Heart right ventricle (tissue), 16 donors: ENCODE data around the gene TSEN54. TPM values are rescaled to one million over a fixed set of nuclear protein-coding genes. Genes with fewer than 3 reads are reported as not detected.
A peak's percentile ranks its signal among the peaks of the same experiment; 100 is the strongest.

ENCODE experiments used
- ATAC-seq, 8 donors: fragments of 200-7000 bp; cut with Tn5 transposase; one replicate each; pipeline ENCODE4 v1.9.1; 2020; ENCODE audit warnings: mild to moderate bottlenecking in 8 of 8, moderate library complexity in 8 of 8, moderate number of reproducible peaks in 1 of 8
- DNase-seq, 2 donors: peaks; one replicate each; pipeline ENCODE4 v3.0.0-alpha.2; 2020
- H3K27ac ChIP-seq, 10 donors: fragments of 200-600 bp; sonication (generic) in 2 of 10; one replicate each; pipeline versions ENCODE4 v1.5.0 to v1.8.0; 2020 to 2022; ENCODE audit warnings: mild to moderate bottlenecking in 3 of 10
- H3K27me3 ChIP-seq, 7 donors: fragments of 200-600 bp; one replicate each; pipeline ENCODE4 v1.8.0; 2021 to 2022; ENCODE audit warnings: mild to moderate bottlenecking in 2 of 7
- H3K36me3 ChIP-seq, 9 donors: fragments of 200-600 bp; sonication (generic) in 1 of 9; one replicate each; pipeline versions ENCODE4 v1.5.0 to v1.8.0; 2020 to 2022; ENCODE audit warnings: mild to moderate bottlenecking in 2 of 9
- H3K4me1 ChIP-seq, 9 donors: fragments of 200-600 bp; sonication (generic) in 1 of 9; one replicate each; pipeline versions ENCODE4 v1.5.0 to v1.8.0; 2020 to 2022; ENCODE audit warnings: mild to moderate bottlenecking in 4 of 9
- H3K4me3 ChIP-seq, 10 donors: fragments of 200-600 bp; sonication (generic) in 2 of 10; one replicate each; pipeline versions ENCODE4 v1.5.0 to v1.8.0; 2020 to 2022; ENCODE audit warnings: mild to moderate bottlenecking in 7 of 10, moderate library complexity in 2 of 10
- H3K9me3 ChIP-seq, 11 donors: fragments of 200-600 bp in 10 of 11; sonication (generic) in 2 of 11; one replicate each; pipeline versions ENCODE4 v1.5.0 to v1.8.0; 2013 to 2022; ENCODE audit warnings: mild to moderate bottlenecking in 2 of 11, control low read depth in 1 of 11, moderate library complexity in 1 of 11
- WGBS, 2 donors: extraction: QIAGEN DNeasy Blood & Tissue Kit; methylation state at CpG; one replicate each; pipeline ENCODE4 v1.1.7; 2013; ENCODE audit warnings: inconsistent platforms in 1 of 2; 5-methylcytosine and 5-hydroxymethylcytosine counted together
- intact Hi-C, 10 donors: fragments of 100-400 bp; cut with DNase I; formaldehyde crosslinking; loops; one replicate each; pipeline versions ENCODE4 v1.11.1 to v1.14.2; 2022
- polyA plus RNA-seq, 2 donors: library from polyadenylated mRNA; stranded (reverse); fragments of 200-250 nt; gene quantifications; one replicate each; pipeline ENCODE4 v1.2.3, GENCODE V29; 2013
- total RNA-seq, 10 donors: library from RNA; stranded (reverse); fragmentation: NEBNext Ultra II Directional in 3 of 10; extraction: Animal tissue kit (Norgen Biotek cat#: 25700) in 3 of 10; gene quantifications; one replicate each; pipeline versions ENCODE4 v1.2.1 to v1.2.4, GENCODE V29; 2021 to 2023
- TF ChIP-seq, protein P1 (sequence below), 9 donors: fragments of 200-600 bp; sonication (generic) in 2 of 9; IDR thresholded peaks; one replicate each; pipeline versions ENCODE4 v1.5.0 to v1.8.0; 2021 to 2022; ENCODE audit warnings: antibody characterized with exemption in 9 of 9, mild to moderate bottlenecking in 5 of 9, moderate library complexity in 1 of 9
- donor health status: Arrhythmogenic right ventricular cardiomyopathy.
- donor health status: ischemic (EF 13 %, LVEDD 7.1; RV severe dilation, severe dysfunction).
- donor health status: healthy with polysubstance abuse.
- donor health status: DM: no; HTN: yes; CAD: no.
- donor health status: DM: no; HTN: no; CAD: no.
- donor health status: ischemic (EF 25% LVEDD 6.9; RV normal size, moderate dysfunction).
- donor health status: ischemic (EF 25% LVEDD 5.7; RV mildly dilated, moderate dysfunction).
- donor health status: healthy.
- donor health status: DM: yes; HTN: yes; CAD: no.
- donor health status: Ischemic cardiomyopathy.
- donor health status: ischemic (EF 35%, LVEDD 5.7; RV mildly dilated, moderate dysfunction).
- donor health status: nonischemic (EF 11% LVEDD 7.7; RV severe dilation, severe dysfunction).
- donor health status: DM: yes; HTN: yes; CAD: no.
- donor health status: PGD.
- donor health status: ischemic (EF 29% LVEDD 5.4; RV normal size, mild dysfunction).
- donor health status: nonischemic (EF 23%, LVEDD 6.1; RV moderate dilation, normal function).

Gene TSEN54
- total and polyA plus RNA-seq, 12 donors: 4.2 to 18.1 (median 6.7) TPM

DNA sequence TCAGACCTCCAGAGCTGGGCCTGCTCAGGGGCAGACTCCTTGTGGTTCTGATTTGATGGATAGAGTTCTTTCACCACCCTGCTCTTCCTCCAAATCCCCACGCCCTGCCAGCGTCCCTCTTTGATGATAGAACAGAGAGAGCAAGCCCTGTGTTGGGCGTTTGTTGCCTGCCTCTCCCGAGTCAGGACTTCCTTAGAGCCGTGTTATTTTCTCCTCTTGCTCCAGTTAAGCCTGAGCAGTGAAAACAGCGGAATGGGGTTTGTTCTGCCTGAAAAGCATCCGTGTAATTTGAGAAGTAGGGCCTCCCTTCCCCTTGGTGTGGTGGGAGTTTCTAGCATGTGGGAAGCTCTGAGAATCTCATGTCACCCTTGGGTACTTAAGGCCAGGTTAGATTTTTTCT is 37.8 kb upstream of the TSEN54 start:
- no peaks in the 10 kb centered on the region for H3K27me3 ChIP-seq
- H3K36me3 ChIP-seq: peaks cover 0 to 12% (median 0%) of the 10 kb centered on the region in 9 donors
- WGBS, 2 donors: 65 to 69% methylated on average over 7 of the region's 7 CpGs
- TF ChIP-seq, protein P1, sequence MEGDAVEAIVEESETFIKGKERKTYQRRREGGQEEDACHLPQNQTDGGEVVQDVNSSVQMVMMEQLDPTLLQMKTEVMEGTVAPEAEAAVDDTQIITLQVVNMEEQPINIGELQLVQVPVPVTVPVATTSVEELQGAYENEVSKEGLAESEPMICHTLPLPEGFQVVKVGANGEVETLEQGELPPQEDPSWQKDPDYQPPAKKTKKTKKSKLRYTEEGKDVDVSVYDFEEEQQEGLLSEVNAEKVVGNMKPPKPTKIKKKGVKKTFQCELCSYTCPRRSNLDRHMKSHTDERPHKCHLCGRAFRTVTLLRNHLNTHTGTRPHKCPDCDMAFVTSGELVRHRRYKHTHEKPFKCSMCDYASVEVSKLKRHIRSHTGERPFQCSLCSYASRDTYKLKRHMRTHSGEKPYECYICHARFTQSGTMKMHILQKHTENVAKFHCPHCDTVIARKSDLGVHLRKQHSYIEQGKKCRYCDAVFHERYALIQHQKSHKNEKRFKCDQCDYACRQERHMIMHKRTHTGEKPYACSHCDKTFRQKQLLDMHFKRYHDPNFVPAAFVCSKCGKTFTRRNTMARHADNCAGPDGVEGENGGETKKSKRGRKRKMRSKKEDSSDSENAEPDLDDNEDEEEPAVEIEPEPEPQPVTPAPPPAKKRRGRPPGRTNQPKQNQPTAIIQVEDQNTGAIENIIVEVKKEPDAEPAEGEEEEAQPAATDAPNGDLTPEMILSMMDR (IDR thresholded peaks at IDR 0.05): no peak
- peak overlapping the region in 6 of 10 donors; percentile 1 to 51 (median 27) for H3K27ac ChIP-seq
- ATAC-seq (no peak), DNase-seq (no peak)
- no peak overlapping the region for H3K4me3 ChIP-seq
- peaks cover 28 to 75% (median 55%) of the 10 kb centered on the region in 9 donors for H3K4me1 ChIP-seq
- intact Hi-C loops: loop anchor here in 2 of 10 donors (5.0 to 10.0 kb wide), 3 partner anchors 34 to 54 kb away; no protein-coding TSS in a partner anchor
- H3K9me3 ChIP-seq: no peaks in the 10 kb centered on the region

DNA sequence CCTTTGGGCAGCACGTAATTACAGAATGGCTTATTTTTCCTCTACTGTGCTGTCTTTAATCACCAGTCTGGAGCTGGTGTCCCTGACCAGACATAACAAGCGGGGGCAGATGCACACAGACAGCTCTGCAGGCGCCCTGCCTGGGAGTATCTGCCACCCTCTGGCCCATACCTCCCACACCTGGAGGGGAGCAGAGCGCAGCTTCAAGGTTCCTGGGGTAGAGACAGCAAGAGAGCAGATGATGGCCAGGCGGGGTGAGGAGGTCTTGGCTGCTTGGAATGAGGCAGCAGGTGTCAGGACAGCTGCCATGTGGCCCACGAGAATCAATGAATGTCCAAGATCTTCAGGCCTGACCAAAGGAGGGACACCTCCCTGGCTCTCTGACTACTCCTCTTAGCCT is 36.0 kb upstream of the TSEN54 start:
- 93 to 97% methylated on average over 6 of the region's 6 CpGs for WGBS, 2 donors
- H3K4me1 ChIP-seq: peaks cover 23 to 61% (median 40%) of the 10 kb centered on the region in 9 donors
- H3K9me3 ChIP-seq: no peaks in the 10 kb centered on the region
- no peak for DNase-seq
- no peak overlapping the region for H3K27ac ChIP-seq
- H3K27me3 ChIP-seq: no peaks in the 10 kb centered on the region
- ATAC-seq: no peak
- intact Hi-C loops: no loop called here
- TF ChIP-seq, protein P1 (IDR thresholded peaks at IDR 0.05): no peak
- H3K4me3 ChIP-seq: no peak overlapping the region
- H3K36me3 ChIP-seq: peaks cover 0 to 2% (median 0%) of the 10 kb centered on the region in 9 donors

DNA sequence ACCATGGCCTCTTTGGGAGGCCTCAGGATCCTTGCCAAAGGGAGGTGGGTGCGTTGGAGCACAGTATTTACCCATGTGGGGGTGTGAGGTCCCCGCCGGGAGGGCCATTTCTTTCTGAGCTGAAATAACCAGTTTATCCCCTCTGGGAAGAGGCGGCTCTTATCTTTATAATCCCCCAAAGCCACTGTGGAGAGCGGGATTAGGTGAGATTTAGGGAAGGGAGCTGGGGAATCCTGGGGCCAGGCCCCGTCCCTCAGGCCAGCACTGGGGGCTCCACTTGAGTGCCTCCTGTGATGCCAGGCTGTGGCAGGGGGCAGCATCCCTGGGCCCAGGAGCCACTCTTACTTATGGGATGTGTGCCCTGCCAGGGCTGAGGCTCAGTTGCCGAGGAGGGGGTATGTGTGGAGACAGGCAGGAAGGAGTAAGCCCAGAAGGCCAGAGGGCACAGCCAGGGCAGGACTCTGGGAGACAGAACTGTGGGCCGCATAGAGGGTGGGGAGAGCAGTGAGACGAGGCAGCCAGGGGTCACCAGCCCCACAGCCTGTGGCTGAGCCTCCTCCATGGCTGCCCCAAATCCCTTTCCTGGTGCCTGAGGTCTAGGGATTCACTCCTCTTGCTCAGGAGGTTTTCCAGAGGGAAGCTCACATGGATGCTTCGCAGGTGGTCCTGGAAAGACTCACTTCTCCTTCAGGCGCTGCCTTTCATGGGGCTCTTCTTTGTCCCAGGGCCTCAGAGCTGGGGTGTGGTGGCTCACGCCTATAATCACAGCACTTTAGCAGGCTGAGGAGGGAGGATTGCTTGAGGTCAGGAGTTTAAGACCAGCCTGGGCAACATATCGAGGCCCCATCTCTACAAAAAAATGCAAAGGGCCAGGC is 34.9 kb upstream of the TSEN54 start:
- H3K27me3 ChIP-seq: no peaks in the 10 kb centered on the region
- no peaks in the 10 kb centered on the region for H3K9me3 ChIP-seq
- H3K27ac ChIP-seq: peak overlapping the region in 4 of 10 donors; percentile 5 to 26 (median 12)
- H3K36me3 ChIP-seq: peaks cover 0 to 3% (median 0%) of the 10 kb centered on the region in 9 donors
- H3K4me1 ChIP-seq: peaks cover 13 to 61% (median 40%) of the 10 kb centered on the region in 9 donors
- ATAC-seq (no peak), DNase-seq (no peak)
- H3K4me3 ChIP-seq: no peak overlapping the region
- intact Hi-C loops: no loop called here
- TF ChIP-seq, protein P1 (IDR thresholded peaks at IDR 0.05): no peak
- 79 to 82% methylated on average over 13 of the region's 13 CpGs for WGBS, 2 donors

DNA sequence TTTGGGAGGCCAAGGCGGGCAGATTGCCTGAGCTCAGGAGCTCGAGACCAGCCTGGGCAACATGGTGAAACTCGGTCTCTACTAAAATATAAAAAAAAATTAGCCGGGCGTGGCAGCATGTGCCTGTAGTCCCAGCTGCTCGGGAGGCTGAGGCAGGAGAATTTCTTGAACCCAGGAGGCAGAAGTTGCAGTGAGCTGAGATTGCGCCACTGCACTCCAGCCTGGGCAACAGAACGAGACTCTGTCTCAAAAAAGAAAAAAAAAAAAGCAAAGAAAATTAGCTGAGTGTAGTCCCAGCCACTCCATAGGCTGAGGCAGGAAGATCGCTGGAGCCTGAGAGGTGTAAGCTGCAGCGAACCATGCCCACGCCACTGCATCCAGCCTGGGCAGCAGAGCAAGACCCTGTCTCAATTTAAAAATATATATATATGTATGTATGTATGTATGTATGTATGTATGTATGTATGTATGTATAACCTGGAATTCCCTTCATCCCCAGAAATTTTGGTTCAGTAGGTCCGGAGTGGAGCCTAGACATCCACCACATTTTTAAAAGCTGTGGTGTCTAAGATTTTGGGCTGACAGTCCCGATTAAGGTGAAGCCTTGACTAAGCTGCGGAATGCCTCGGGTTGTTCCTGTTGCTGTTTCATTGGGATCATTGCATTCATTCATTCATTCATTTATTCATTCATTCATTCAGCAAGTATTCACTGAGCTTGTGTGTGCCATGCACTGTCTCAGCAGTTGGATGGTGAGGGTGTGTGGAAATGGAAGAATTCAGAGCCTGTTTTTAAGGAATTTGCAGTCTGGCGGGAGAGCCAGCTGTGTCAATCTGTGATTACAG is 34.0 kb upstream of the TSEN54 start:
- no peak for DNase-seq
- intact Hi-C loops: no loop called here
- 88 to 90% methylated on average over 16 of the region's 16 CpGs for WGBS, 2 donors

More for the DNA sequence above, 34.0 kb upstream of the TSEN54 start:
- Histone ChIP-seq H3K27ac (peak overlapping the region in 2 of 10 donors; percentile 8 to 15), H3K27me3 (no peaks in the 10 kb centered on the region), H3K4me1 (peaks cover 7 to 61% (median 40%) of the 10 kb centered on the region in 9 donors), H3K36me3 (peaks cover 0 to 4% (median 0%) of the 10 kb centered on the region in 9 donors), H3K9me3 (no peaks in the 10 kb centered on the region), H3K4me3 (no peak overlapping the region)
- TF ChIP-seq, protein P1 (IDR thresholded peaks at IDR 0.05): no peak
- no peak for ATAC-seq
